SK-N-SH treated with all-trans-retinoic acid at 6 μM for 48 hours (cell line): ENCODE data around the gene C11orf52.
A peak's percentile ranks its signal among the peaks of the same experiment; 100 is the strongest.

Source experiments
- ATAC-seq: fragments of 200-7000 bp; cut with Tn5 transposase; 3 replicates; pipeline ENCODE4 v1.9.1; 2020; ENCODE audit warnings: mild to moderate bottlenecking, moderate library complexity
- ARNTL ChIP-seq: fragments of 450-650 bp; formaldehyde crosslinking; IDR thresholded peaks from 2 replicates; pipeline ENCODE4 v1.5.0; 2020; ENCODE audit warnings: low read depth, mild to moderate bottlenecking, moderate library complexity, borderline replicate concordance
- BACH2 ChIP-seq: fragments of 250-450 bp; sonication (Bioruptor Pico); IDR thresholded peaks from 2 replicates; pipeline ENCODE4 v1.9.0; 2021; ENCODE audit warnings: mild to moderate bottlenecking, borderline replicate concordance
- CREB5 ChIP-seq: fragments of 250-450 bp; sonication (Bioruptor Pico); IDR thresholded peaks from 2 replicates; pipeline ENCODE4 v1.5.1; 2020; ENCODE audit warnings: low read depth, mild to moderate bottlenecking, moderate library complexity
- CSDC2 ChIP-seq: fragments of 250-450 bp; sonication (Bioruptor Pico); IDR thresholded peaks from 2 replicates; pipeline ENCODE4 v1.5.0; 2020; ENCODE audit warnings: mild to moderate bottlenecking, moderate library complexity
- ESRRG ChIP-seq: fragments of 250-450 bp; sonication (Bioruptor Pico); IDR thresholded peaks from 2 replicates; pipeline ENCODE4 v1.6.1; 2021; ENCODE audit warnings: mild to moderate bottlenecking
- GLIS3 ChIP-seq: fragments of 250-450 bp; sonication (Bioruptor Pico); IDR thresholded peaks from 2 replicates; pipeline ENCODE4 v1.5.0; 2020; ENCODE audit warnings: mild to moderate bottlenecking, moderate library complexity
- ISL1 ChIP-seq: fragments of 250-450 bp; sonication (Bioruptor Pico); IDR thresholded peaks from 2 replicates; pipeline ENCODE4 v2.1.2; 2022; ENCODE audit warnings: mild to moderate bottlenecking, moderate library complexity
- PPARA ChIP-seq: fragments of 250-450 bp; sonication (Bioruptor Pico); IDR thresholded peaks from 2 replicates; pipeline ENCODE4 v1.5.0; 2020; ENCODE audit warnings: mild to moderate bottlenecking, borderline replicate concordance
- RARB ChIP-seq: fragments of 250-450 bp; sonication (Bioruptor Pico); IDR thresholded peaks from 2 replicates; pipeline ENCODE4 v1.8.0; 2021; ENCODE audit warnings: mild to moderate bottlenecking, moderate library complexity
- TCF4 ChIP-seq: fragments of 250-450 bp; sonication (Bioruptor Pico); IDR thresholded peaks from 2 replicates; pipeline ENCODE4 v1.8.0; 2021; ENCODE audit warnings: mild to moderate bottlenecking, moderate library complexity, borderline replicate concordance
- TOX ChIP-seq: fragments of 250-450 bp; sonication (Bioruptor Pico); IDR thresholded peaks from 2 replicates; pipeline ENCODE4 v1.8.0; 2021; ENCODE audit warnings: mild to moderate bottlenecking, moderate library complexity, borderline replicate concordance
- ZFP3 ChIP-seq: fragments of 250-450 bp; sonication (Bioruptor Pico); IDR thresholded peaks from 2 replicates; pipeline ENCODE4 v1.5.0; 2020; ENCODE audit warnings: mild to moderate bottlenecking, moderate library complexity
- ZFP30 ChIP-seq: fragments of 450-650 bp; formaldehyde crosslinking; IDR thresholded peaks from 2 replicates; pipeline ENCODE4 v1.5.0; 2022; ENCODE audit warnings: mild to moderate bottlenecking, moderate library complexity
- ZNF565 ChIP-seq: fragments of 450-650 bp; formaldehyde crosslinking; conservative IDR thresholded peaks from 2 replicates; pipeline ENCODE4 v1.5.0; 2020; ENCODE audit warnings: low read depth, mild to moderate bottlenecking, moderate library complexity
- TF ChIP-seq, protein P1 (sequence below): fragments of 250-450 bp; sonication (Bioruptor Pico); IDR thresholded peaks from 2 replicates; pipeline ENCODE4 v1.5.0; 2020; ENCODE audit warnings: mild to moderate bottlenecking, moderate library complexity

C11orf52 gene

GRCh38 chr11:111939836-111940604 lies 21.3 kb downstream of the C11orf52 start (continued):
- TF ChIP-seq ESRRG: no peak
- TF ChIP-seq ARNTL (CRISPR knock-in tag): no peak
- TF ChIP-seq ZNF565 (CRISPR knock-in tag): no peak

DNA sequence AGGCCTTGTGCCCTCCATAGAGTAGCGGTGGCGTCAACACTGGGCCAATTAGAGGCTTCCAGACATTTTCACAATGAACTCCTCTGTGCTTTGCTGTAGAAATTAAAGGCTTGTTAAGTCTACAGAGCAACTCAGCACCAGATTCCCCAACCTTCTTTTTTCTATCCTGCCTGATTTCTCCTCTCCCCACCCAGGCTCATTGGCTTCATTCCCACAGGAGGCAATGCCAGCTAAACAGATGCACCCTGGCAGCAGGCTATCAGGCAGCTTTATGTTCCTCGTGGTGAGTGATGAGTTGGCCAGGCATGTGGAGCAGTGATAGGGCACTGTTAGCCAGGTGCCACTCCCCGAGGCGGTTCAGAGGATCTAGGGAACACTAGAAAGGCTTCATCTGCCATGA lies 23.2 kb downstream of the C11orf52 start:
- TF ChIP-seq, protein P1, sequence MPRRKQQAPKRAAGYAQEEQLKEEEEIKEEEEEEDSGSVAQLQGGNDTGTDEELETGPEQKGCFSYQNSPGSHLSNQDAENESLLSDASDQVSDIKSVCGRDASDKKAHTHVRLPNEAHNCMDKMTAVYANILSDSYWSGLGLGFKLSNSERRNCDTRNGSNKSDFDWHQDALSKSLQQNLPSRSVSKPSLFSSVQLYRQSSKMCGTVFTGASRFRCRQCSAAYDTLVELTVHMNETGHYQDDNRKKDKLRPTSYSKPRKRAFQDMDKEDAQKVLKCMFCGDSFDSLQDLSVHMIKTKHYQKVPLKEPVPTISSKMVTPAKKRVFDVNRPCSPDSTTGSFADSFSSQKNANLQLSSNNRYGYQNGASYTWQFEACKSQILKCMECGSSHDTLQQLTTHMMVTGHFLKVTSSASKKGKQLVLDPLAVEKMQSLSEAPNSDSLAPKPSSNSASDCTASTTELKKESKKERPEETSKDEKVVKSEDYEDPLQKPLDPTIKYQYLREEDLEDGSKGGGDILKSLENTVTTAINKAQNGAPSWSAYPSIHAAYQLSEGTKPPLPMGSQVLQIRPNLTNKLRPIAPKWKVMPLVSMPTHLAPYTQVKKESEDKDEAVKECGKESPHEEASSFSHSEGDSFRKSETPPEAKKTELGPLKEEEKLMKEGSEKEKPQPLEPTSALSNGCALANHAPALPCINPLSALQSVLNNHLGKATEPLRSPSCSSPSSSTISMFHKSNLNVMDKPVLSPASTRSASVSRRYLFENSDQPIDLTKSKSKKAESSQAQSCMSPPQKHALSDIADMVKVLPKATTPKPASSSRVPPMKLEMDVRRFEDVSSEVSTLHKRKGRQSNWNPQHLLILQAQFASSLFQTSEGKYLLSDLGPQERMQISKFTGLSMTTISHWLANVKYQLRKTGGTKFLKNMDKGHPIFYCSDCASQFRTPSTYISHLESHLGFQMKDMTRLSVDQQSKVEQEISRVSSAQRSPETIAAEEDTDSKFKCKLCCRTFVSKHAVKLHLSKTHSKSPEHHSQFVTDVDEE (CRISPR knock-in tag): peak; percentile 42; the same call in 1 of the 2 replicates
- TF ChIP-seq PPARA: no peak
- TF ChIP-seq, all 23 proteins: peak for 1
- ATAC-seq: no peak; the same call in 2 of the 3 replicates

GRCh38 chr11:111942829-111943228 lies 24.1 kb downstream of the C11orf52 start:
- 0 out of 3 replicates have a peak, but pooled peaks have one; percentile 10 for ATAC-seq
- TF ChIP-seq CSDC2 (CRISPR knock-in tag): no peak
- TF ChIP-seq BACH2: no peak
- TF ChIP-seq TCF4 (CRISPR knock-in tag): no peak
- TF ChIP-seq ZNF565 (CRISPR knock-in tag): no peak
- TF ChIP-seq, protein P1 (CRISPR knock-in tag): no peak
- peak; percentile 40 for TF ChIP-seq ISL1 (CRISPR knock-in tag)

DNA sequence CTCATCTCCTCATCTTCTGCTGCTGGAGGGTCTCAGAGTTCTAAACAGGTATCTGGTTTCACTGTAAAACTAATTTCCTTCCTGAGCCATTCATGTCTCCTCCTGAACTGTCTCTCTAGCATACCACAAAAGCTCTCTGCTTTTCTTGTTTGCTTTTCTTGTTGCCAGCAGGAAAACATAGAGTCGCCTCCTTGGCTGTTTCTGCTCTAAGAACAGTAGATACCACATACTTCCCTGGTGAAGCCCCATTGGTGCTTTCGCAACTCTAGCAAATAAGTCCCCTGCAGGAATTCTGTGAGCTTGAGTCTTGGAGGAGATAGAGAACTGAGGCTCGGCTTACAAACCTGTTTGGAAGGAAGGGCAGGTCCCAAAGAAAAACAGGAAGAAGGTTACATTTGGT lies 25.4 kb downstream of the C11orf52 start:
- TF ChIP-seq ESRRG (no peak), CREB5 (no peak), ZFP30 (CRISPR knock-in tag) (no peak), ZNF565 (CRISPR knock-in tag) (no peak), CSDC2 (CRISPR knock-in tag) (no peak), RARB (no peak), ARNTL (CRISPR knock-in tag) (no peak), ISL1 (CRISPR knock-in tag) (no peak), TOX (CRISPR knock-in tag) (no peak), ZFP3 (CRISPR knock-in tag) (no peak), GLIS3 (CRISPR knock-in tag) (no peak)
- TF ChIP-seq, protein P1 (CRISPR knock-in tag): no peak
- ATAC-seq: peak; percentile 21
